GM21367 (cell line): Measurements from ENCODE around the gene TNFAIP3.
A peak's percentile ranks its signal among the peaks of the same experiment; 100 is the strongest.

Experiments used
- ATAC-seq: cut with Tn5 transposase; IDR thresholded peaks from one replicate; pipeline ENCODE4 v1.9.1; 2021; ENCODE audit not compliant: unreplicated experiment

Gene TNFAIP3

GRCh38 chr6:137900815-137901214 is 33.8 kb downstream of the TNFAIP3 start:
- no peak for ATAC-seq

GRCh38 chr6:137901454-137901853 is 34.4 kb downstream of the TNFAIP3 start:
- ATAC-seq: no peak

- ATAC-seq: no peak
Observed at GRCh38 chr6:137902699-137903098, 35.6 kb downstream of the TNFAIP3 start.

GRCh38 chr6:137903274-137903932 is 36.3 kb downstream of the TNFAIP3 start:
- ATAC-seq: no peak

GRCh38 chr6:137903933-137904821 is 37.1 kb downstream of the TNFAIP3 start:
- ATAC-seq: peak; percentile 64

- no peak for ATAC-seq
Observed at GRCh38 chr6:137904822-137905617, 38.0 kb downstream of the TNFAIP3 start.

GRCh38 chr6:137906020-137906472 is 39.0 kb downstream of the TNFAIP3 start:
- no peak for ATAC-seq

GRCh38 chr6:137907170-137907569 is 40.1 kb downstream of the TNFAIP3 start:
- no peak for ATAC-seq

GRCh38 chr6:137909533-137909932 is 42.5 kb downstream of the TNFAIP3 start:
- ATAC-seq: no peak

- no peak for ATAC-seq
Observed at GRCh38 chr6:137910424-137910834, 43.4 kb downstream of the TNFAIP3 start.

GRCh38 chr6:137910843-137911456 is 43.9 kb downstream of the TNFAIP3 start:
- ATAC-seq: no peak

- ATAC-seq: peak; percentile 39
Observed at GRCh38 chr6:137911675-137912191, 44.7 kb downstream of the TNFAIP3 start.

- no peak for ATAC-seq
Observed at GRCh38 chr6:137912813-137913212, 45.8 kb downstream of the TNFAIP3 start.

GRCh38 chr6:137913434-137913833 is 46.4 kb downstream of the TNFAIP3 start:
- no peak for ATAC-seq

GRCh38 chr6:137913996-137914529 is 47.0 kb downstream of the TNFAIP3 start:
- ATAC-seq: no peak

- no peak for ATAC-seq
Observed at GRCh38 chr6:137914530-137915193, 47.6 kb downstream of the TNFAIP3 start.

- ATAC-seq: no peak
Observed at GRCh38 chr6:137915790-137916189, 48.7 kb downstream of the TNFAIP3 start.

- no peak for ATAC-seq
Observed at GRCh38 chr6:137917551-137918325, 50.7 kb downstream of the TNFAIP3 start.

- ATAC-seq: no peak
Observed at GRCh38 chr6:137919502-137919823, 52.4 kb downstream of the TNFAIP3 start.
